SK-N-SH treated with all-trans-retinoic acid at 6 μM for 48 hours (cell line): ENCODE data around the gene ARL13B.

Experiments used
- ATAC-seq: fragments of 200-7000 bp; cut with Tn5 transposase; 3 replicates; pipeline ENCODE4 v1.9.1; 2020; ENCODE audit warnings: mild to moderate bottlenecking, moderate library complexity
- ARNTL ChIP-seq: fragments of 450-650 bp; formaldehyde crosslinking; IDR thresholded peaks from 2 replicates; pipeline ENCODE4 v1.5.0; 2020; ENCODE audit warnings: low read depth, mild to moderate bottlenecking, moderate library complexity, borderline replicate concordance
- BACH2 ChIP-seq: fragments of 250-450 bp; sonication (Bioruptor Pico); IDR thresholded peaks from 2 replicates; pipeline ENCODE4 v1.9.0; 2021; ENCODE audit warnings: mild to moderate bottlenecking, borderline replicate concordance
- CREB5 ChIP-seq: fragments of 250-450 bp; sonication (Bioruptor Pico); IDR thresholded peaks from 2 replicates; pipeline ENCODE4 v1.5.1; 2020; ENCODE audit warnings: low read depth, mild to moderate bottlenecking, moderate library complexity
- ESRRG ChIP-seq: fragments of 250-450 bp; sonication (Bioruptor Pico); IDR thresholded peaks from 2 replicates; pipeline ENCODE4 v1.6.1; 2021; ENCODE audit warnings: mild to moderate bottlenecking
- GLIS3 ChIP-seq: fragments of 250-450 bp; sonication (Bioruptor Pico); IDR thresholded peaks from 2 replicates; pipeline ENCODE4 v1.5.0; 2020; ENCODE audit warnings: mild to moderate bottlenecking, moderate library complexity
- ISL1 ChIP-seq: fragments of 250-450 bp; sonication (Bioruptor Pico); IDR thresholded peaks from 2 replicates; pipeline ENCODE4 v2.1.2; 2022; ENCODE audit warnings: mild to moderate bottlenecking, moderate library complexity
- OSR1 ChIP-seq: fragments of 250-450 bp; sonication (Bioruptor Pico); IDR thresholded peaks from 2 replicates; pipeline ENCODE4 v1.8.0; 2022; ENCODE audit warnings: moderate library complexity, mild to moderate bottlenecking, inconsistent platforms
- PATZ1 ChIP-seq: fragments of 250-450 bp; sonication (Bioruptor Pico); IDR thresholded peaks from 2 replicates; pipeline ENCODE4 v1.8.0; 2020; ENCODE audit warnings: mild to moderate bottlenecking, moderate library complexity, borderline replicate concordance
- PPARA ChIP-seq: fragments of 250-450 bp; sonication (Bioruptor Pico); IDR thresholded peaks from 2 replicates; pipeline ENCODE4 v1.5.0; 2020; ENCODE audit warnings: mild to moderate bottlenecking, borderline replicate concordance
- RARB ChIP-seq: fragments of 250-450 bp; sonication (Bioruptor Pico); IDR thresholded peaks from 2 replicates; pipeline ENCODE4 v1.8.0; 2021; ENCODE audit warnings: mild to moderate bottlenecking, moderate library complexity
- SNAI2 ChIP-seq: fragments of 250-450 bp; sonication (Bioruptor Pico); IDR thresholded peaks from 2 replicates; pipeline ENCODE4 v1.5.0; 2020; ENCODE audit warnings: mild to moderate bottlenecking, moderate library complexity
- TCF4 ChIP-seq: fragments of 250-450 bp; sonication (Bioruptor Pico); IDR thresholded peaks from 2 replicates; pipeline ENCODE4 v1.8.0; 2021; ENCODE audit warnings: mild to moderate bottlenecking, moderate library complexity, borderline replicate concordance
- TOX ChIP-seq: fragments of 250-450 bp; sonication (Bioruptor Pico); IDR thresholded peaks from 2 replicates; pipeline ENCODE4 v1.8.0; 2021; ENCODE audit warnings: mild to moderate bottlenecking, moderate library complexity, borderline replicate concordance
- ZC3H10 ChIP-seq: fragments of 250-450 bp; sonication (Bioruptor Pico); IDR thresholded peaks from 2 replicates; pipeline ENCODE4 v1.5.1; 2021; ENCODE audit warnings: mild to moderate bottlenecking, moderate library complexity
- ZFP3 ChIP-seq: fragments of 250-450 bp; sonication (Bioruptor Pico); IDR thresholded peaks from 2 replicates; pipeline ENCODE4 v1.5.0; 2020; ENCODE audit warnings: mild to moderate bottlenecking, moderate library complexity
- ZNF565 ChIP-seq: fragments of 450-650 bp; formaldehyde crosslinking; conservative IDR thresholded peaks from 2 replicates; pipeline ENCODE4 v1.5.0; 2020; ENCODE audit warnings: low read depth, mild to moderate bottlenecking, moderate library complexity
- ZNF70 ChIP-seq: fragments of 450-650 bp; formaldehyde crosslinking; IDR thresholded peaks from 2 replicates; pipeline ENCODE4 v1.5.0; 2020; ENCODE audit warnings: mild to moderate bottlenecking, moderate library complexity
- ZNF8 ChIP-seq: fragments of 450-650 bp; formaldehyde crosslinking; IDR thresholded peaks from 2 replicates; pipeline ENCODE4 v1.5.0; 2020; ENCODE audit warnings: mild to moderate bottlenecking, moderate library complexity
- TF ChIP-seq, protein P1 (sequence below): fragments of 250-450 bp; sonication (Bioruptor Pico); IDR thresholded peaks from 2 replicates; pipeline ENCODE4 v1.5.1; 2021; ENCODE audit warnings: mild to moderate bottlenecking, moderate library complexity
- TF ChIP-seq, protein P2 (sequence below): fragments of 250-450 bp; sonication (Bioruptor Pico); IDR thresholded peaks from 2 replicates; pipeline ENCODE4 v1.8.0; 2021; ENCODE audit warnings: low read depth, mild to moderate bottlenecking, moderate library complexity, borderline replicate concordance

Gene ARL13B

DNA sequence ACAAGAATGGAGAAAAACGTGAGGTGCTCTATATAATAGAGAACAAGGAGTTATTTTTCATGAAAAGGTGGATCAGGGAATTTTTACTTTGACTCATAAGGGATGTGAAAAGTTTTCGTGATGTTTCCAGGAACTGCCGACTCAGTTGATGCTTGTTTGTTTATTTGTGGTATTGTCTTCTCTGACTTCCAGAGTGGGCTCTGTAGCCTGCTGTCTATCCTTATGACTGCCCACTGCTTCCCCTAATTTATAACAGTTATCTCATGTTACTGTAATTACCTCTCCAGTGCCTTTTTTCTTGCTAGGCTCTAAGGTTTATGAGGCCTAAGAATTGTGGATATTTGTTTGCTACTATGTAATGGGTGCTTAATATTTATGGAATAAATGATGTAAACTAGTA is 12.3 kb downstream of the ARL13B start:
- TF ChIP-seq ESRRG (CRISPR knock-in tag) (no peak), TOX (CRISPR knock-in tag) (no peak), RARB (CRISPR knock-in tag) (no peak), ZNF8 (CRISPR knock-in tag) (no peak), ARNTL (CRISPR knock-in tag) (no peak), ZNF565 (CRISPR knock-in tag) (no peak), PPARA (CRISPR knock-in tag) (no peak)
- no peak for ATAC-seq

GRCh38 chr3:93994056-93994455 is 14.1 kb downstream of the ARL13B start:
- ATAC-seq = no peak
- no peak for TF ChIP-seq BACH2 (CRISPR knock-in tag)
- TF ChIP-seq, protein P1, sequence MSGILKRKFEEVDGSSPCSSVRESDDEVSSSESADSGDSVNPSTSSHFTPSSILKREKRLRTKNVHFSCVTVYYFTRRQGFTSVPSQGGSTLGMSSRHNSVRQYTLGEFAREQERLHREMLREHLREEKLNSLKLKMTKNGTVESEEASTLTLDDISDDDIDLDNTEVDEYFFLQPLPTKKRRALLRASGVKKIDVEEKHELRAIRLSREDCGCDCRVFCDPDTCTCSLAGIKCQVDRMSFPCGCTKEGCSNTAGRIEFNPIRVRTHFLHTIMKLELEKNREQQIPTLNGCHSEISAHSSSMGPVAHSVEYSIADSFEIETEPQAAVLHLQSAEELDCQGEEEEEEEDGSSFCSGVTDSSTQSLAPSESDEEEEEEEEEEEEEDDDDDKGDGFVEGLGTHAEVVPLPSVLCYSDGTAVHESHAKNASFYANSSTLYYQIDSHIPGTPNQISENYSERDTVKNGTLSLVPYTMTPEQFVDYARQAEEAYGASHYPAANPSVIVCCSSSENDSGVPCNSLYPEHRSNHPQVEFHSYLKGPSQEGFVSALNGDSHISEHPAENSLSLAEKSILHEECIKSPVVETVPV (CRISPR knock-in tag) = no peak
- TF ChIP-seq ZFP3 (CRISPR knock-in tag) = no peak
- no peak for TF ChIP-seq OSR1 (CRISPR knock-in tag)
- TF ChIP-seq, protein P2, sequence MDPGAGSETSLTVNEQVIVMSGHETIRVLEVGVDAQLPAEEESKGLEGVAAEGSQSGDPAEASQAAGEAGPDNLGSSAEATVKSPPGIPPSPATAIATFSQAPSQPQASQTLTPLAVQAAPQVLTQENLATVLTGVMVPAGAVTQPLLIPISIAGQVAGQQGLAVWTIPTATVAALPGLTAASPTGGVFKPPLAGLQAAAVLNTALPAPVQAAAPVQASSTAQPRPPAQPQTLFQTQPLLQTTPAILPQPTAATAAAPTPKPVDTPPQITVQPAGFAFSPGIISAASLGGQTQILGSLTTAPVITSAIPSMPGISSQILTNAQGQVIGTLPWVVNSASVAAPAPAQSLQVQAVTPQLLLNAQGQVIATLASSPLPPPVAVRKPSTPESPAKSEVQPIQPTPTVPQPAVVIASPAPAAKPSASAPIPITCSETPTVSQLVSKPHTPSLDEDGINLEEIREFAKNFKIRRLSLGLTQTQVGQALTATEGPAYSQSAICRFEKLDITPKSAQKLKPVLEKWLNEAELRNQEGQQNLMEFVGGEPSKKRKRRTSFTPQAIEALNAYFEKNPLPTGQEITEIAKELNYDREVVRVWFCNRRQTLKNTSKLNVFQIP = no peak
- TF ChIP-seq TOX (CRISPR knock-in tag) = no peak
- TF ChIP-seq PATZ1 = no peak
- no peak for TF ChIP-seq SNAI2 (CRISPR knock-in tag)
- no peak for TF ChIP-seq GLIS3
- TF ChIP-seq ZC3H10 (CRISPR knock-in tag) = no peak
- no peak for TF ChIP-seq ISL1 (CRISPR knock-in tag)
- TF ChIP-seq ZNF8 (CRISPR knock-in tag) = no peak
- TF ChIP-seq TCF4 (CRISPR knock-in tag) = no peak
- no peak for TF ChIP-seq PPARA (CRISPR knock-in tag)

- ATAC-seq = no peak
- no peak for TF ChIP-seq PATZ1
- TF ChIP-seq, protein P2 = no peak
- TF ChIP-seq, protein P1 (CRISPR knock-in tag) = no peak
- TF ChIP-seq ZC3H10 (CRISPR knock-in tag) = no peak
- TF ChIP-seq ZNF70 = no peak
- no peak for TF ChIP-seq ESRRG (CRISPR knock-in tag)
- no peak for TF ChIP-seq CREB5 (CRISPR knock-in tag)
- TF ChIP-seq SNAI2 (CRISPR knock-in tag) = no peak
- no peak for TF ChIP-seq ARNTL (CRISPR knock-in tag)
- TF ChIP-seq OSR1 (CRISPR knock-in tag) = no peak
- no peak for TF ChIP-seq TOX (CRISPR knock-in tag)
- no peak for TF ChIP-seq ZNF565 (CRISPR knock-in tag)
- TF ChIP-seq TCF4 (CRISPR knock-in tag) = no peak
Observed at GRCh38 chr3:94001191-94001590, 21.2 kb downstream of the ARL13B start.
